Mucosa of stomach (tissue), 1 donor: Measurements from ENCODE around the gene ASXL2.

ENCODE experiments used
- H3K27me3 ChIP-seq: one replicate; pipeline ENCODE4 v1.7.0; 2013; ENCODE audit warnings: mild to moderate bottlenecking, low read length; ENCODE audit not compliant: control insufficient read depth, insufficient read depth
- H3K36me3 ChIP-seq: one replicate; pipeline ENCODE4 v1.7.0; 2013; ENCODE audit warnings: low read length; ENCODE audit not compliant: control insufficient read depth, insufficient read depth
- H3K4me1 ChIP-seq: one replicate; pipeline ENCODE4 v1.7.0; 2013; ENCODE audit warnings: mild to moderate bottlenecking, low read length; ENCODE audit not compliant: control insufficient read depth, insufficient read depth
- H3K4me3 ChIP-seq: one replicate; pipeline ENCODE4 v1.7.0; 2013; ENCODE audit warnings: low read length
- H3K9ac ChIP-seq: one replicate; pipeline ENCODE4 v1.7.0; 2013; ENCODE audit warnings: mild to moderate bottlenecking, low read length, moderate library complexity
- H3K9me3 ChIP-seq: one replicate; pipeline ENCODE4 v1.7.0; 2013; ENCODE audit warnings: mild to moderate bottlenecking, low read length, moderate library complexity; ENCODE audit not compliant: control insufficient read depth
- donor health status: Pancreatic carcinoma.

Gene ASXL2

DNA sequence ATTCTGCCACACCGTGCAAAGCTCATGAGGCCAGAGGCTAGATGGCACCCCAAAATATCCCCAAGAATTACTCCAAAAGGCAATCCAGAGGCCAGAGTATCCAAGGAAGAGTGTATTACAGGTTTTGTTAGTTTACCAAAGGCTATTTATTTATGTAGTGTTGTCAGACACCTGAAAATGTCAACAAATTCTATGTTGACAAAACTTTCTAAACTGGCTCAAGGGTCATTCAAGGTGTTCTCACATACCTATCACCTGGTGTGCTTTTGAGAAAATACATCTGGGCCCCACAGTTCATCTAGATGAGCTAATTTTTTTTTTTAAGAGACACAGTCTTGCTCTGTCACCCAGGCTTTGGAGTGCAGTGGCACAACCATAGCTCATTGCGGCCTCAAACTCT is 192.5 kb downstream of the ASXL2 start:
- no peaks in the 10 kb centered on the region for H3K9me3 ChIP-seq
- H3K36me3 ChIP-seq, result no peaks in the 10 kb centered on the region
- no peaks in the 10 kb centered on the region for H3K27me3 ChIP-seq

DNA sequence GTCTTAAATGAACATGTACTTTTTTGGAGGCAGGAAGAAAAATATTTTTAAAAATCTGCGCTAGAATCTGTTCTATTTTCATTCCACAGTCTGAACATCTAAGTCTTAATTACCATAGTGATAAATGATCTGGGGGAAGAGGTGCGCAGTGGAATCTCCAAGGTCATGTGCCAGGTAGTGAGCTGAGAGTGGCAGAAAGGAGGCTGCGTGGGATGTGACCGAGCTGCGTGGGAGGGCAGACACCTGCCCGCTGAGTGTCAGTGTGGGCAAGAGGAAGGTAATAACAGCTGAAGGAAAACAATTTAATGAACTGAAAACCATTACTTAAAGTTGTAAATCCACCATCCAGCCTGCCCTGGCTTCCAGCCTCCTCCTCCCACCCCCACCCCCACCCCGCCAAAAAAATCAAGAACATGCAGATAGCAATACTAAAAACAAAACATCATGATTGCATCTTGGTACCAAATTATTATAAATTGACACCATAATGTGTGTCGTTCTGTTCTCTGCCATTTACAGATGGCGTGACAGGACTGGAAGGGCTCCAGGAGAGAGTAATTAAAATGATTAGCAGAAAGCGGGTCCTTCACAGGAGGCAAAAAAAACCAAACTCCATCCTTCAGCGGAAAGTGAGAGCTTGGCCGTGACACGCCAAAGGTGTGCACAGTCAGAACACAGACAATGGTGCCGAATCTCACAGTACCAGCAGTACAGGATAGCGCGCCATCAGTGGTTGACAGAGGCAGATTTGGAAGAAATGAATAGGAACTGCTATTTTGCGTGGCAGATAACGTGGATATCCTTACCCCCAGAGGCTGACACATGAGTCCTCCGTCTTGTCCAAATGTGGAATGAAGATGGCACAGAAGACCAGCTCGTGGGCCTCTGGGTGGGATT is 193.5 kb downstream of the ASXL2 start:
- no peak overlapping the region for H3K4me3 ChIP-seq
- H3K27me3 ChIP-seq, result no peaks in the 10 kb centered on the region

More for the DNA sequence above, 192.5 kb downstream of the ASXL2 start:
- H3K9ac ChIP-seq, result no peak overlapping the region
- H3K4me3 ChIP-seq, result no peak overlapping the region
- H3K4me1 ChIP-seq, result no peaks in the 10 kb centered on the region

More for the DNA sequence above, 193.5 kb downstream of the ASXL2 start:
- no peak overlapping the region for H3K9ac ChIP-seq
- H3K36me3 ChIP-seq, result no peaks in the 10 kb centered on the region
- H3K4me1 ChIP-seq, result no peaks in the 10 kb centered on the region
- H3K9me3 ChIP-seq, result no peaks in the 10 kb centered on the region
